Calu3 (cell line): ENCODE measurements around the gene RAB3GAP2. TPM values are rescaled to one million over a fixed set of nuclear protein-coding genes. Genes with fewer than 3 reads are reported as not detected.

ENCODE experiments used
- BruUV-seq: library from RNA; stranded (reverse); fragments of 400-500 nt; replicated peaks from 2 replicates; lab custom pipeline; 2021; lab: Mats Ljungman, UMichigan
- CTCF ChIA-PET: fragments of 300-600 bp; sonication (Branson Sonifier 250); formaldehyde crosslinking; loops from one replicate; lab custom pipeline; 2022; ENCODE audit warnings: antibody characterized with exemption; lab: Charles Lee
- DNase-seq: peaks from one replicate; pipeline ENCODE4 v3.0.0; 2022
- H3K27ac Mint-ChIP-seq: one replicate; pipeline ENCODE4 v1.8.0; 2022; ENCODE audit warnings: mixed read lengths; ENCODE audit not compliant: unreplicated experiment
- H3K27me3 Mint-ChIP-seq: one replicate; pipeline ENCODE4 v1.8.0; 2022; ENCODE audit warnings: mixed read lengths; ENCODE audit not compliant: unreplicated experiment
- H3K36me3 Mint-ChIP-seq: one replicate; pipeline ENCODE4 v1.8.0; 2022; ENCODE audit warnings: mild to moderate bottlenecking, moderate library complexity, mixed read lengths; ENCODE audit not compliant: insufficient read depth, unreplicated experiment
- H3K4me1 Mint-ChIP-seq: one replicate; pipeline ENCODE4 v1.8.0; 2022; ENCODE audit warnings: mild to moderate bottlenecking, low read depth, mixed read lengths; ENCODE audit not compliant: unreplicated experiment
- H3K4me3 Mint-ChIP-seq: one replicate; pipeline ENCODE4 v1.8.0; 2022; ENCODE audit warnings: mild to moderate bottlenecking, low read depth, moderate library complexity, mixed read lengths; ENCODE audit not compliant: unreplicated experiment
- H3K9me3 Mint-ChIP-seq: one replicate; pipeline ENCODE4 v1.8.0; 2022; ENCODE audit warnings: low read depth, mixed read lengths; ENCODE audit not compliant: unreplicated experiment
- CTCF ChIP-seq: fragments of 200-600 bp; IDR thresholded peaks from one replicate; pipeline ENCODE4 v1.8.0; 2022; ENCODE audit warnings: antibody characterized with exemption; ENCODE audit not compliant: unreplicated experiment
- intact Hi-C: fragments of 100-400 bp; cut with micrococcal nuclease; formaldehyde crosslinking; loops from one replicate; pipeline ENCODE4 v1.10.0; 2022; ENCODE audit not compliant: unreplicated experiment
- total RNA-seq: library from RNA; stranded (reverse); gene quantifications from 2 replicates; pipeline ENCODE4 v1.2.3, GENCODE V29; 2022

RAB3GAP2 gene
- total RNA-seq, 1 experiment from 2014 or later: 48.0 TPM

DNA sequence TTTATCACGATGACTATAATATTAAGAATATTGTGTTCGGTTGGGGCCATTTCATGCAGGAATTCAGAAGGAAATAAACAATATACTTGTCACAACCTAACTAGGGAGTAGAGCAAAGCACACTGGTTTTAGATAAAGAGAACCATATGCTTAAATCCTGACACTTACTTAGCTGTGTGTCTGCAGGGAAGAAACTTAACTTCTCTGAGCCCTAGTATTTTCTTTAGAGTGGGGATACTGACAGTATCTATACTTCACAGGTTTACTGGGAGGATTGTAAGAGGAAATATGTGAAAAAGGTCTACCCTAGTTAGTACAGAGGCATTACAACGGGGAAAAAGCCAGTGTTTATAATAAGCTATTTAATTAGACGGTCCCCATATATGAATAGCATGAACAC lies 105.4 kb downstream of the RAB3GAP2 start:
- Mint-ChIP-seq H3K36me3 (peaks cover 10% of the 10 kb centered on the region), H3K27me3 (no peaks in the 10 kb centered on the region), H3K27ac (no peak overlapping the region), H3K4me3 (no peak overlapping the region), H3K9me3 (no peaks in the 10 kb centered on the region), H3K4me1 (no peaks in the 10 kb centered on the region)
- no peak for TF ChIP-seq CTCF
- no TSS peak for BruUV-seq
- DNase-seq: no peak
- CTCF ChIA-PET: interaction anchor here (0.6 kb wide), 1 partner anchor 13 kb away, joined by 6 read pairs; no protein-coding TSS in a partner anchor
- intact Hi-C loops: no loop called here

DNA sequence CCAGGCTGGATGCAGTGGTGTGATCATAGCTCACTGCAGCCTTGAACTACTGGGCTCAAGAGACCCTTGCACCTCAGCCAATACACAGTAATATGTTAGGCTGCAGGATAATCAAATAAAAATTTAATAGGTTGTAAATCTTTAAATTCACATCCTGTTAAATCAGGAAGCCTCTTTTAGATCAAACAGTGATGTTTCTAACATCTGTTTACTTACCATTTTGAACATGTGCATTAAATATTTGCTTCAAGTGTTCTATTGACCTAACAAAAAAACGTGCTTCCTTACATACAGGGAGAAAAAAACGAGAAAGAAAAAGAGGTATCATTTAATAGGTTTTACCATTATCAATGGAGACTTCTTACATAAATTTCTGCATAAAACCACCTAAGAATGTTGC lies 107.7 kb downstream of the RAB3GAP2 start:
- intact Hi-C loops: no loop called here
- Mint-ChIP-seq H3K4me3 (no peak overlapping the region), H3K4me1 (no peaks in the 10 kb centered on the region), H3K36me3 (no peaks in the 10 kb centered on the region), H3K27ac (no peak overlapping the region), H3K9me3 (no peaks in the 10 kb centered on the region), H3K27me3 (no peaks in the 10 kb centered on the region)
- no peak for TF ChIP-seq CTCF
- CTCF ChIA-PET: interaction anchor here (0.7 kb wide), 1 partner anchor 22 kb away, joined by 3 read pairs; no protein-coding TSS in a partner anchor
- BruUV-seq: no TSS peak
- no peak for DNase-seq

DNA sequence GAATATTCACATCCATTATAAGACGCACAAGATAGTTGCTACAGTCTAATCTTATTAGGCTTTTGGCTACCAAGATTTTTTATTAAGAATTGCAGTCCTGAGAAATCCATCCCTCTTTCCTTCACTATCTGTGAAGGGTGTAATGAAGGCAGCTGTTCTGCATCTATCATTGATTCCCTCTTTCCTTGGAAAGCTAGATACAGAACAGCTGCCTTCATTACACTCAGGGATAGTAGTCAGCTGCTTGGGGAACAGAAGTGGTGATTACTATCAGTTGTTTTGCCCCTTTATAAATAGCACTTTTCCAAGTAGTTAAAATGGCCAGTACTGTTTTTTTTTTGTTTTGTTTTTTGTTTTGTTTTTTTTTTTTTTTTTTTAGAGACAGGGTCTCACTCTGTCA lies 108.1 kb downstream of the RAB3GAP2 start:
- no peaks in the 10 kb centered on the region for H3K36me3 Mint-ChIP-seq
- intact Hi-C loops: no loop called here
- no peak for TF ChIP-seq CTCF
- BruUV-seq: no TSS peak
- H3K4me1 Mint-ChIP-seq: no peaks in the 10 kb centered on the region
- DNase-seq: no peak
- CTCF ChIA-PET: interaction anchor here (0.7 kb wide), 1 partner anchor 22 kb away, joined by 3 read pairs; no protein-coding TSS in a partner anchor
- no peaks in the 10 kb centered on the region for H3K27me3 Mint-ChIP-seq
- no peak overlapping the region for H3K4me3 Mint-ChIP-seq
- H3K27ac Mint-ChIP-seq: no peak overlapping the region
- no peaks in the 10 kb centered on the region for H3K9me3 Mint-ChIP-seq

DNA sequence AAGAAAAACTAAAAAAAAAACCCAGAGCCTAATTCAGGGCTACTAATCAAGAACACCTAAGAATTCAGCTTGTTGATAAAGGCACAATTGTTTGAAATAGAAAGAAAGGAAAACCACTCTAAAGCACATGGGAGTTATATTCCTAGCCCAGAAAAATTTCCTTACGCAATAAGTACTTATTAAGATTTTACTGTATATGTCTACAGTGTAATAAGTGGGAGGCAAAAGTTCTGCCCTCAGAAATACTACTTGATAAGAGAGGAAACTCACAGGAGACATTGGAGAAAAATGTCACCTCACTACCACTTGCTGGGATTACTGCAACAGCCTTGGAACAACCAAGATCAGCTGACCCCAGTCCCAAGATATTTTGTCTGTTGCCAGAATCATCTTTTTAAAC lies 112.2 kb downstream of the RAB3GAP2 start:
- CTCF ChIA-PET: interaction anchor here (0.6 kb wide), 2 partner anchors 10 to 593 kb away, joined by 3 to 6 read pairs; no protein-coding TSS in a partner anchor
- Mint-ChIP-seq H3K27ac (no peak overlapping the region), H3K36me3 (peaks cover 13% of the 10 kb centered on the region), H3K4me3 (no peak overlapping the region), H3K9me3 (no peaks in the 10 kb centered on the region), H3K27me3 (no peaks in the 10 kb centered on the region), H3K4me1 (no peaks in the 10 kb centered on the region)
- no peak for TF ChIP-seq CTCF
- no peak for DNase-seq
- BruUV-seq: no TSS peak
- intact Hi-C loops: no loop called here
